Measurements from ENCODE around the gene PELI2.

DNA sequence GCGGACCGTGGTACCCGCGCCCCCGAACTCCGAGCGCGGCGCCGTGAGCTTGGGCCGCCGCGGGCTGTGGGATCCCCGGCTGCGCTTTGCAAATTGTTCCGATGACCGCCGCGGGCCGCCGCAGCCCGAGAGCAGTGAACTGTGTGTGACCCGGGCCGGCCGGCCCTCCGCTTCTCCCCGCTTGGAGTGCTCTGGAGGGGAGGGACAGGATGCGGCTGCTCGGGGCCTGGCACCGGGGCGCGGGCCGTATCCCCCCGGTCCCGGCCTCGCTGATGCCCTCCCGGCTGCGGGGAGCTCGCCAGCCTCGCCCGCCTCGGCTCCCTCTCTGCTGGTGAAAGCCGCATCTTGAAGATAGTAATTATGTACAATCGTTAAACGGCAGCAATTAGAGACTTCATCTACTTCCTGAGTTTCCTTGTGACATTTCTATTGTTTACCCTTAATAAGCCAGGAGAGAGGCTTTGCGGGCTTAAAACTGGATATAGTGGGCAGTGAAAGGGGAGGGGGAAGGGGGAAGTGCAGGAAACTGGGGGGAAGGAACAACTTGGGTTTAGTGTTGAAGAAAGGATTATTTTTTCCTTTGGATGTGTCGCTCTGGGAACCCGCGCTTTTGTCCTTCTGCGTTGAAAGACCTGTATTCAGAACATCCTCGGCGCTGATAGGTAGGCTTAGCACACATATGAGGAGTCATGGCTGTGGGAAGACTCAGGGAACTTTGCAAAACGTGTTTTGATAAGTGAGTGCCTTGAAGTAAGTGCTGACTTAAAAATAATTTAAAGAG, 1.2 kb downstream of the PELI2 start:
- TF ChIP-seq, protein P1, sequence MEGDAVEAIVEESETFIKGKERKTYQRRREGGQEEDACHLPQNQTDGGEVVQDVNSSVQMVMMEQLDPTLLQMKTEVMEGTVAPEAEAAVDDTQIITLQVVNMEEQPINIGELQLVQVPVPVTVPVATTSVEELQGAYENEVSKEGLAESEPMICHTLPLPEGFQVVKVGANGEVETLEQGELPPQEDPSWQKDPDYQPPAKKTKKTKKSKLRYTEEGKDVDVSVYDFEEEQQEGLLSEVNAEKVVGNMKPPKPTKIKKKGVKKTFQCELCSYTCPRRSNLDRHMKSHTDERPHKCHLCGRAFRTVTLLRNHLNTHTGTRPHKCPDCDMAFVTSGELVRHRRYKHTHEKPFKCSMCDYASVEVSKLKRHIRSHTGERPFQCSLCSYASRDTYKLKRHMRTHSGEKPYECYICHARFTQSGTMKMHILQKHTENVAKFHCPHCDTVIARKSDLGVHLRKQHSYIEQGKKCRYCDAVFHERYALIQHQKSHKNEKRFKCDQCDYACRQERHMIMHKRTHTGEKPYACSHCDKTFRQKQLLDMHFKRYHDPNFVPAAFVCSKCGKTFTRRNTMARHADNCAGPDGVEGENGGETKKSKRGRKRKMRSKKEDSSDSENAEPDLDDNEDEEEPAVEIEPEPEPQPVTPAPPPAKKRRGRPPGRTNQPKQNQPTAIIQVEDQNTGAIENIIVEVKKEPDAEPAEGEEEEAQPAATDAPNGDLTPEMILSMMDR (IDR thresholded peaks at IDR 0.05; ENCODE audit: insufficient read depth, low read length, poor library complexity, severe bottlenecking) = no peak
- TF ChIP-seq EZH2phosphoT487 (conservative IDR thresholded peaks at IDR 0.05; ENCODE audit: low read length) = no peak

Data from SU-DHL-6 (cell line).